ENCODE results near the gene LRP11.

The LRP11 gene

DNA sequence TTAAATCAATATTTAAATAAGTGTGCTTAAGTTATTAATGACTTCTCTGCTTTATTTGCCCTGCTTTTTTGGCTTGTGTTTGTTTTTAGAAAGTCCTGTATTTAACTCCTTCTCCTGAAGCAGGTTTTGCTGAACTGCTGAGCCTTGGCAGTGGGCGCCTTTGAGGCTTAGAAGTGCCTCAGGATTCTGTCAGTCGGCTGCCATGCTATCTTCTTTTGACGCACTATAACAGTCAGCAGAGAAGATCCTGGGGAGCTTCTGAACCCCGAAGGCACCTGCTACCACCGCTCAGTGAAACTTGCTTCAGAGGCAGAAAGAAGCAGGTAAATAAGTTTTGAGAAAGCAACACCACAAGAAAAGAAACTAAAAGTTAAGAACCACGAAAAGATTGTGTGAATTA lies 92.2 kb downstream of the LRP11 start:
- no peak for DNase-seq

DNA sequence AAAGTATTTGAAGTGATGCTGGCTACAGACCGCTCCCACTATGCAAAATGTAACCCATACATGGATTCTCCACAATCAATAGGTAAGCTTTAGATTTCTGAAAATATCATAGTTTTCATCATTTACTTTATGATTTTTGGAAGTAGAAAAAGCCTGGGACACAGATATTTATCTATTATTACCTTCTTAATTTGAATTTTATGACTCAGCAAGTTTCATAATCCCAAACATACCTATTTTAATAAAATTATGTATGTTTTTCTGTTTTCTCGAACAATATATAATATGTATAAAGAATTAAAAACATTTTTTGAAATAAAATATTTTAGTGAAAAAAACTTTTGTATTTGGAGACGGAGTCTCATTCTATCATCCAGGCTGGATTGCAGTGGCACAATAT lies 93.0 kb downstream of the LRP11 start:
- no peak for DNase-seq

DNA sequence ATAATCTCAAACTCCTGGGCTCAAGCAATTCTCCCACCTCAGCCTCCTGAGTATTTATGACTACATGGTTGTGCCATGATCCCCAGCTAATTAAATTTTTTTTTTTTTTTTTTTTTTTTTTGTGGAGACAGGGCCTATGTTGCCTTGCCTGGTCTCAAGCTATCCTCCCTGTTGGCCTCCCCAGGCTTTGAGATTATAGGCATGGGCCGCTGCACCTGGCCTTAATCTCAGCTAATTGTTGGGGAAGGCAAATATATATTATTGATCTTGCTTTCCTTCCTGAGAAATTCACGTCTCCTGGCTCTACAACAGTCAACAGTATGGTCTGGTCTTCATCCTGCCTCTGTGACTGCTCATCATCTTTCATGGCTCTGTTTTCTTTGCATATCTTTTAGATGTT lies 94.5 kb downstream of the LRP11 start:
- no peak for DNase-seq
